CD4-positive, CD25-positive, alpha-beta regulatory T cell (primary cell): ENCODE data around the gene WSB2. TPM values are rescaled to one million over a fixed set of nuclear protein-coding genes. Genes with fewer than 3 reads are reported as not detected.
"Not testable (repeated sequence)": the region's sequence is repeated elsewhere in the genome, so short reads cannot be mapped to it uniquely, and the experiment has no call there.

ENCODE experiments used
- ATAC-seq, 2 donors: fragments of 150-1000 bp; cut with Tn5 transposase; one replicate each; pipeline ENCODE4 v1.10.0; 2021; ENCODE audit warnings: low read depth in 2 of 2, moderate number of reproducible peaks in 2 of 2, moderate library complexity in 1 of 2
- DNase-seq, 3 donors: peaks; one replicate each; pipeline versions ENCODE4 v3.0.0 to v3.0.0-alpha.2; 2012 to 2022; ENCODE audit warnings: mixed read lengths in 1 of 3
- H3K27ac ChIP-seq: one replicate; pipeline ENCODE4 v1.7.0; 2013; ENCODE audit warnings: mild to moderate bottlenecking, low read length; ENCODE audit not compliant: insufficient read depth, poor library complexity, severe bottlenecking
- H3K27me3 ChIP-seq: one replicate; pipeline ENCODE4 v1.7.0; 2013; ENCODE audit warnings: low read length; ENCODE audit not compliant: control insufficient read depth, insufficient read depth
- H3K36me3 ChIP-seq: one replicate; pipeline ENCODE4 v1.7.0; 2013; ENCODE audit warnings: mild to moderate bottlenecking, low read length, moderate library complexity; ENCODE audit not compliant: control insufficient read depth, insufficient read depth
- H3K4me1 ChIP-seq: 2 replicates; pipeline ENCODE4 v1.7.0; 2013; ENCODE audit warnings: mild to moderate bottlenecking, low read length; ENCODE audit not compliant: insufficient read depth, control insufficient read depth, poor library complexity, severe bottlenecking
- H3K4me3 ChIP-seq: one replicate; pipeline ENCODE4 v1.7.0; 2013; ENCODE audit warnings: low read depth, mild to moderate bottlenecking, low read length, moderate library complexity
- H3K9me3 ChIP-seq, 2 experiments: 1 replicate in 1 of 2; 2 replicates in 1 of 2; pipeline ENCODE4 v1.7.0; 2013; ENCODE audit warnings: low read length in 2 of 2, mild to moderate bottlenecking in 1 of 2, moderate library complexity in 1 of 2; ENCODE audit not compliant: control insufficient read depth in 2 of 2
- H3K27ac Mint-ChIP-seq, 3 donors: one replicate each; pipeline ENCODE4 v1.8.0; 2020 to 2022; ENCODE audit warnings: mild to moderate bottlenecking in 3 of 3, mixed read lengths in 3 of 3, moderate library complexity in 2 of 3
- H3K27me3 Mint-ChIP-seq: one replicate; pipeline ENCODE4 v1.8.0; 2022; ENCODE audit warnings: mild to moderate bottlenecking, mixed read lengths
- H3K36me3 Mint-ChIP-seq: one replicate; pipeline ENCODE4 v1.8.0; 2020; ENCODE audit warnings: mixed read lengths
- H3K4me1 Mint-ChIP-seq, 4 donors: one replicate each; pipeline ENCODE4 v1.8.0; 2020 to 2022; ENCODE audit warnings: mixed read lengths in 4 of 4, mild to moderate bottlenecking in 1 of 4
- H3K4me3 Mint-ChIP-seq, 4 donors: one replicate each; pipeline ENCODE4 v1.8.0; 2020 to 2022; ENCODE audit warnings: mild to moderate bottlenecking in 4 of 4, mixed read lengths in 4 of 4, moderate library complexity in 3 of 4
- H3K9me3 Mint-ChIP-seq, 7 donors: one replicate each; pipeline ENCODE4 v1.8.0; 2020 to 2022; ENCODE audit warnings: mixed read lengths in 7 of 7, mild to moderate bottlenecking in 3 of 7, moderate library complexity in 2 of 7
- polyA plus RNA-seq, 4 donors: library from polyadenylated mRNA; unstranded; fragments of 300-500 nt; fragmentation: Illumina TruSeq; gene quantifications; one replicate each; pipeline ENCODE4 v1.2.3, GENCODE V29; 2021
- total RNA-seq: library from RNA; stranded (reverse); gene quantifications from one replicate; pipeline ENCODE4 v1.2.3, GENCODE V29; 2022

The WSB2 gene
- total and polyA plus RNA-seq, 5 donors from 2014 or later: 16.0 to 30.8 (median 25.3) TPM

DNA sequence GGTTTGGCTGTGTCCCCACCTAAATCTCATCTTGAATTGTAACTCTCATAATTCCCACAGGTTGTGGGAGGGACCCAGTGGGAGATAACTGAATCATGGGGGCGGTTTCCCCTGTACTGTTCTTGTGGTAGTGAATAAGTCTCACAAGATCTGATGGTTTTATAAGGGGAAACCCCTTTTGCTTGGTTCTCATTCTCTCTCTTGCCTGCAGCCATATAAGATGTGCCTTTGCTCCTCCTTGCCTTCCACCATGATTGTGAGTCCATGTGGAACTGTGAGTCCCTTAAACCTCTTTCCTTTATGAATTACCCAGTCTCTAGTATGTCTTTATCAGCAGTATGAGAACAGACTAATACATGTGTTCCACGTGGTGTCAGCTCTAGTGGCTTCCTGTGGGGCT, 61.2 kb downstream of the WSB2 start:
- H3K4me1 Mint-ChIP-seq, H3K36me3 ChIP-seq, DNase-seq, ATAC-seq, H3K9me3 Mint-ChIP-seq, H3K27ac Mint-ChIP-seq, H3K27me3 Mint-ChIP-seq, H3K27ac ChIP-seq, H3K4me3 ChIP-seq, H3K36me3 Mint-ChIP-seq, H3K9me3 ChIP-seq, H3K4me1 ChIP-seq, H3K27me3 ChIP-seq, H3K4me3 Mint-ChIP-seq: not testable (repeated sequence)

DNA sequence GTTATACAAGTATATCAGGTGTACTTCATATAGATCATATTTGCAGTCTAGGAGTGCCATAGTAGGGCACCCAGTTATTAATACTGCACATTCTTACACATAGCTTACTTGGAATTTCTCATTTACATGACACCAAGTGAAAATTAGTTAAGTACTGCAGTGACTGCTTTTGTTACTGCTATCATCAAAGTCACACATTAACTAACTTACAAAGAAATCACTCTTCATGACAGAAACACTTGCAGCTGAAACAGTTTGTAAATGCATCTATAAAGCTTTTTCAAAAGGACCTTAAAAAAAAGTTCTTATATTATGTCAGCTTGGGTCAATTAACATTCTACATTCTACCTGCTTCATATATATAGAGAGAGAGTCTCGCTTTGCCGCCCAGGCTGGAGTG, 62.3 kb downstream of the WSB2 start:
- Histone ChIP-seq H3K4me3 (no peak overlapping the region), H3K9me3 (no peaks in the 10 kb centered on the region), H3K27me3 (peaks cover 3% of the 10 kb centered on the region), H3K36me3 (no peaks in the 10 kb centered on the region), H3K4me1 (no peaks in the 10 kb centered on the region), H3K27ac (no peak overlapping the region)
- Mint-ChIP-seq H3K4me1 (no peaks in the 10 kb centered on the region), H3K9me3 (peaks cover 0 to 4% (median 1%) of the 10 kb centered on the region in 7 donors), H3K4me3 (no peak overlapping the region), H3K27ac (no peak overlapping the region), H3K27me3 (peaks cover 6% of the 10 kb centered on the region), H3K36me3 (no peaks in the 10 kb centered on the region)
- no peak for ATAC-seq
- DNase-seq: no peak

DNA sequence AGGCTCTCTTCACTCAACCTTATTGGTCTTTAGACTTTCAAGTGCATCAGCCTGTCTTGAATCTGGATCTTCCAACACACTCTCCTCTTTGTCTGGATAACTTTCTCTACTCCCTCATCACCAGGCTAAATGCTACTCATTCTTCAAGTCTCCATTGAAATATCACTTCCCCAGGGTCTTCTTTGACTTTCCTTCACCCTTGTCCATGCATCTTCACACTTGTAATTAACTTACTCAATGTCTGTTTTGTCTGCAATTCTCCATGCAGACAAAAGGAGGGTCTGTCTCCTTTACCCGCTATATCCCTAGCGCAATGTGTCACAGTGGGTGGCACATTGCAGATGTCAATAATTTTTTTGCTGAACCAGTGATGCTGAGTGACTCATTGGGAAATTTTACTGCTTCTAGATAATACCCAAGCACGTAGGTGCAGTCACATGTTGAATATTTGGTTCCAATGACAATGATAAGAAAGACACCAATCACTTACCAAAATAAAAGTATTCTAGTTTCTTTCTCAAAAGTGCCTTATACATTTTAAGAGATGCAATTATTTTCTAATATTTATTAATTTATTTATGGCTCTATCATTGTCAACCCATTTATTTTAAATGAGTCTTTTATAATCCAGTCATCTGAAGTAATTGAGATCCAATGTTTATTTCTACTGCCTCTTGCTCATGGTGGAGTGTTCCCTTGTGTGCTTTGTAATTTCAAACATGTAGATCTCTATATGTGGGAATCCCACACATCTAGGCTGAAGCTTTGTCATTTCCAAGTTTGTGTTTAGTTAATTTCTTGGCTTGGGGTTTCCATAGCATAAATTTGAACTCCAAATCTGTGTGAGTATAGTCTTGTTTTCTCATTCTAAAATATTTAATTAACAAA, 66.2 kb downstream of the WSB2 start:
- no peak overlapping the region for H3K27ac Mint-ChIP-seq
- no peaks in the 10 kb centered on the region for H3K4me1 Mint-ChIP-seq
- ATAC-seq: no peak
- H3K36me3 Mint-ChIP-seq: no peaks in the 10 kb centered on the region
- no peaks in the 10 kb centered on the region for H3K9me3 ChIP-seq
- peaks cover 3% of the 10 kb centered on the region for H3K27me3 ChIP-seq
- H3K4me3 ChIP-seq: no peak overlapping the region
- H3K4me1 ChIP-seq: no peaks in the 10 kb centered on the region
- no peak overlapping the region for H3K27ac ChIP-seq
- H3K27me3 Mint-ChIP-seq: peaks cover 6% of the 10 kb centered on the region
- no peak for DNase-seq
- peaks cover 0 to 2% (median 1%) of the 10 kb centered on the region in 7 donors for H3K9me3 Mint-ChIP-seq
- no peaks in the 10 kb centered on the region for H3K36me3 ChIP-seq
- H3K4me3 Mint-ChIP-seq: no peak overlapping the region

DNA sequence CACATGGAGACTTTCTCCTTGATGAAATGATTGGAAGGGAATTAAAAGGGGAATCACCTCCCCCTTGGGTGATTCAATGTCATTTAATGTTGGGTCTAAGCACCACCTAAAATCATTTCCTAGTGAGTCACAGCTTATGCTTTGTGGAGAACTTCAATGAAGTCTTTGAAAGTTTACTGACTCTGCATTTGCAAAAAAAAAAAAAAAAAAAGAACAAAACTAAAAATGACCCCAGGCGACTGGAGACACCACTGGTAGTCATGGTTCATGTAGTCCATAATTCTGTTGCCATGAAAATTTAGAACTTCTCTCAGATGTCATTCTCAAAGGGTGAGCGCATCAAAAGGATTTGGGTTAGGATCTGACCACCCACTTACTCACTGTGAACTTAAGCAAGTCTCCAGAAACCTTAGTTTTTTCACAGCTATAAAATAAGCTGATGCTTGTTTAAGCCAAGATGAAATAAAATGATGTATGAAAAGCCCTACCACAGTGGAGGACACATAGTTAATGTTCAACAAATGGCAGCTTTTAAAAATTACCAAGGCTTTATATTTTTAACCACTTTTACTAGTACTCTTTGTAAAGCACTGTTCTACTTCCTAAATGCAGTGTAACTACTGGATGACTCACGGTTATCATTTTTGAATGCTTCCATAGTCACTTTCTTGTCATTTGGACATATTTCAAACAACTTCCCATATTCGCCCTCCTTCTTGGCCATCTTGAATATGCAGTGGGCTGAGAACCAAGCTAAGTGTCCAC, 74.1 kb downstream of the WSB2 start:
- Histone ChIP-seq H3K27ac (no peak overlapping the region), H3K9me3 (peaks cover 0 to 3% of the 10 kb centered on the region in 2 experiments), H3K4me3 (no peak overlapping the region), H3K36me3 (no peaks in the 10 kb centered on the region), H3K4me1 (no peaks in the 10 kb centered on the region), H3K27me3 (no peaks in the 10 kb centered on the region)
- H3K27me3 Mint-ChIP-seq: peaks cover 17% of the 10 kb centered on the region
- peaks cover 0 to 5% (median 4%) of the 10 kb centered on the region in 7 donors for H3K9me3 Mint-ChIP-seq
- DNase-seq (no peak), ATAC-seq (no peak)
- H3K36me3 Mint-ChIP-seq: no peaks in the 10 kb centered on the region
- H3K4me1 Mint-ChIP-seq: no peaks in the 10 kb centered on the region
- no peak overlapping the region for H3K4me3 Mint-ChIP-seq
- no peak overlapping the region for H3K27ac Mint-ChIP-seq

DNA sequence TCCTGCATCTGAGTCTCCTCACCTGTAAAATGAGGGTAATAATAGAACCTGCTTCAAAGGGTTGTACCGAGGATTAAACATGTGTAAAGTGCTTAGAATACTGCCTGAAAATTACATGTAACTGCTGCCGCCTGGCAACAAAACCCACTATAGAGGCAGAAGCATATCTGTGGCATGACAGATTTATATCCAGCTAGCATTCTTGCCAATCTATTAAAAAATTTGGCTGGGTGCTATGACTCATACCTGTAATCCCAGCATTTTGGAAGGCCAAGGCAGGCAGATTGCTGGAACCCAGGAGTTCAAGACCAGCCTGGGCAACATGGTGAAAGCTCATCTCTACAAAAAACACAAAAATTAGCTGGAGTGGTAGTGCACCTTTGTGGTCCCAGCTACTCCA, 75.8 kb downstream of the WSB2 start:
- H3K36me3 Mint-ChIP-seq: no peaks in the 10 kb centered on the region
- Histone ChIP-seq H3K36me3 (no peaks in the 10 kb centered on the region), H3K27ac (no peak overlapping the region), H3K4me1 (no peaks in the 10 kb centered on the region), H3K9me3 (peaks cover 0 to 3% of the 10 kb centered on the region in 2 experiments), H3K4me3 (no peak overlapping the region), H3K27me3 (no peaks in the 10 kb centered on the region)
- H3K9me3 Mint-ChIP-seq: peaks cover 0 to 5% (median 4%) of the 10 kb centered on the region in 7 donors
- H3K27me3 Mint-ChIP-seq: peaks cover 17% of the 10 kb centered on the region
- no peak for DNase-seq
- no peak for ATAC-seq
- H3K4me3 Mint-ChIP-seq: no peak overlapping the region
- no peak overlapping the region for H3K27ac Mint-ChIP-seq
- H3K4me1 Mint-ChIP-seq: no peaks in the 10 kb centered on the region

Other genes with a start within 250 kb of the WSB2 start
- 0.20 TPM for gene KSR2, start 92.2 kb downstream of the WSB2 start, total RNA-seq
- gene KSR2, start 92.2 kb downstream of the WSB2 start, polyA plus RNA-seq: not detected
- 12.0 TPM for gene RFC5, start 44.5 kb downstream of the WSB2 start, total RNA-seq
- gene RFC5, start 44.5 kb downstream of the WSB2 start, polyA plus RNA-seq: 10 to 100 TPM; 19.2 to 21.1 (median 20.1) TPM
- gene VSIG10, start 42.8 kb upstream of the WSB2 start, total RNA-seq: 0.64 TPM
- 1 to 10 TPM; 1.5 to 3.1 (median 2.0) TPM for gene VSIG10, start 42.8 kb upstream of the WSB2 start, polyA plus RNA-seq
- 75.2 TPM for gene PEBP1, start 74.9 kb upstream of the WSB2 start, total RNA-seq
- 100 to 1,000 TPM; 259 to 359 (median 325) TPM for gene PEBP1, start 74.9 kb upstream of the WSB2 start, polyA plus RNA-seq